ENCODE measurements around the gene TRPM4.
"Not testable (repeated sequence)": the region's sequence is repeated elsewhere in the genome, so short reads cannot be mapped to it uniquely, and the experiment has no call there.

TRPM4 gene

DNA sequence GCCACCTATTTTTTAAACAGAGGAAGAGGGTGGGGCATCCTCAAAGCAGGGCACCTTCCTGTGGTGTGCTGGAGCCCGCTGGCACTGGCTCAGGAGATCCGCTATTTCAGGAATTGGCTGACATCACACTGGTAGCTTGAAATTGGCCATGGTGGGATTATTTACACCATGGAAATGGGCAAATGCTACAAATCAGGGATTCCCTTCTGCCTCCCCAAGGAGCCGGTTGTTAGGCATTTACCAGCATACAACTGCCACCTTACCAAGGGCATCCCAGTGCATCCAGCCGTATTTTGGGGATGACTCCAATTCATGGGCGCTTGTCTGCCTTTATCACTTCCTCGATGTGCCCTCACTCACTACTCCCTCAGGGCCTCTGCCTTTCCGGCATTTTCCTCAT is 16.6 kb upstream of the TRPM4 start:
- no peak for DNase-seq (ENCODE audit: low read depth)
- TF ChIP-seq, protein P1, sequence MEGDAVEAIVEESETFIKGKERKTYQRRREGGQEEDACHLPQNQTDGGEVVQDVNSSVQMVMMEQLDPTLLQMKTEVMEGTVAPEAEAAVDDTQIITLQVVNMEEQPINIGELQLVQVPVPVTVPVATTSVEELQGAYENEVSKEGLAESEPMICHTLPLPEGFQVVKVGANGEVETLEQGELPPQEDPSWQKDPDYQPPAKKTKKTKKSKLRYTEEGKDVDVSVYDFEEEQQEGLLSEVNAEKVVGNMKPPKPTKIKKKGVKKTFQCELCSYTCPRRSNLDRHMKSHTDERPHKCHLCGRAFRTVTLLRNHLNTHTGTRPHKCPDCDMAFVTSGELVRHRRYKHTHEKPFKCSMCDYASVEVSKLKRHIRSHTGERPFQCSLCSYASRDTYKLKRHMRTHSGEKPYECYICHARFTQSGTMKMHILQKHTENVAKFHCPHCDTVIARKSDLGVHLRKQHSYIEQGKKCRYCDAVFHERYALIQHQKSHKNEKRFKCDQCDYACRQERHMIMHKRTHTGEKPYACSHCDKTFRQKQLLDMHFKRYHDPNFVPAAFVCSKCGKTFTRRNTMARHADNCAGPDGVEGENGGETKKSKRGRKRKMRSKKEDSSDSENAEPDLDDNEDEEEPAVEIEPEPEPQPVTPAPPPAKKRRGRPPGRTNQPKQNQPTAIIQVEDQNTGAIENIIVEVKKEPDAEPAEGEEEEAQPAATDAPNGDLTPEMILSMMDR (IDR thresholded peaks at IDR 0.05; ENCODE audit: low read depth, low read length, missing control alignments) = no peak
- H3K4me3 ChIP-seq (ENCODE audit: low read depth, low read length) = no peak overlapping the region

DNA sequence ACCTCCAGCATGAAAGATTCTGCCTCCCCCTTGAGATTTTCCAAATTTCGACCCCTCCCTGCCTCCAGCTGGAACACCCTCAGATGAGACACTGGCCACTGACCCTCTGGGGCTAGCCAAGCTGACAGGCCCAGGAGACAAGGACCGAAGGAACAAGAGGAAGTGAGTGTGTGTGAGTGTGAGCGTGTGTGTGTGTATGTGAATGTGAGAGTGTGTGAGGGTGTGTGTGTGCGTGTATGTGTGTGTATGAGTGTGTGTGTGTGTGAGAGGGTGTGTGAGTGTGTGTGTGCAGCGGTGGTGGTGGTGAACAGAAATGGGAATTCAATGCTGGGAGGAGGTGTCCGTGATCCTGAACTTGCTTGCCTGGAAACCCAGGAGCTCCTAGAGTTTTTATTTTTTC is 16.2 kb upstream of the TRPM4 start:
- no peak overlapping the region for H3K4me3 ChIP-seq (ENCODE audit: low read depth, low read length)
- no peak for DNase-seq (ENCODE audit: low read depth)
- TF ChIP-seq, protein P1 (IDR thresholded peaks at IDR 0.05; ENCODE audit: low read depth, low read length, missing control alignments) = no peak

DNA sequence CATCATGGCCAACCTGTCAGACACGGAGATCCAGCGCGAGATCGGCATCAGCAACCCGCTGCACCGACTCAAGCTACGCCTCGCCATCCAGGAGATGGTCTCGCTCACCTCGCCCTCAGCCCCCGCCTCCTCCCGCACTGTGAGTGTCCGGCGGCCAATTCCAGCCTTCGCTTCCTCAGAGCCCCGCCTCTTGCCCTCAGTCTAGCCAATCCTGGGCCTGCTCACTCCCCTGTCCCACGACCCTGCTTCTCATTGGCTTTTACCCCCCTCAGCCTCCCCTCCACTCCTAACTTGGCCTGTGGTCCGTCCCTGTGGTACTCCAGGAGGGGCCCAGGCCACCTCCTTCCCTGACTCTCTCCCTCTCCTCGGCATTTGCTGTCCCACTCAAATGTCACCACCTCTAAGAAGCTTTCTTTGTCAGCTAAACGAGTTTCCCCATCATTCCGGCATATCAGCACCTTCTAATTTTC is 14.7 kb upstream of the TRPM4 start:
- TF ChIP-seq, protein P1 (IDR thresholded peaks at IDR 0.05; ENCODE audit: low read depth, low read length, missing control alignments) = no peak
- peak overlapping the region; percentile 35 for H3K4me3 ChIP-seq (ENCODE audit: low read depth, low read length)
- no peak for DNase-seq (ENCODE audit: low read depth)

DNA sequence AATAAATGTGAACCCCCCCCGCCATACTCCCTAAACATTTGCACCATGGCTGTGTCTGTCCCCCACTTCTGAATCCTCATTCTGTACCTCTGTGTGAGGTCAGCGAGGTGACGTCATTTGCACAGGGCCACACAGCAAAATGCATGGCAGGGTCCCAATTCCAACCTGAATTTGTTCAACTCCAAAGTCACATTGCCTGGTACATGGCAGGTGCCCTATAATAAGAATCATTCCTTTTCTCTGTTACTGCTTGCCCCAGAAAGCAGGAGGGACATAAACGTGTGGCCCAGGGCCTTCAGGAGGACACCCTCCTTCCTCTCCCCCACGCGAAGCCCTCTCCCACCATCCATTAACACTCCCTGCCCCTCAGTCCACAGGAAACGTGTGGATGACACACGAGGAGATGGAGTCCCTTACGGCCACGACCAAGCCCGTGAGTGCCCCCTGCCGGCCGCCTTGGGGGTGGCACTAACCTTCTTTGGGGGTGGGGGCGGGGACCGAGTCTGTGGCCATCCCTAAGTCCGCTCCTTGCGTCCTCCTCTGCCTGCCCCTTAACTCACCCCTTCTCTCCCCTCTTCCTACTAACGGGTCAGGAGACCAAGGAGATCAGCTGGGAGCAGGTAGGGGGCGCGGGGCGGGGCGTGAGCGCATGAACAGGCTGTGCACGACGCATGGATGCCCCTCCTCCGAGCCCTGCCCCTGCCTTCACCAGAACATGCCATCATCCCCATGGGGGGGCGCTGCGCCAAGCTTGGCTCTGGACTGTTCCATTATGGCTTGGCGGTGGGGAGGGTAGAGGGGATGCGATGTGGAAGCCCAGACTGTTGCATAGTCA is 11.8 kb upstream of the TRPM4 start:
- DNase-seq (ENCODE audit: low read depth) = peak; percentile 15
- TF ChIP-seq, protein P1 (IDR thresholded peaks at IDR 0.05; ENCODE audit: low read depth, low read length, missing control alignments) = peak; percentile 87
- H3K4me3 ChIP-seq (ENCODE audit: low read depth, low read length) = no peak overlapping the region

DNA sequence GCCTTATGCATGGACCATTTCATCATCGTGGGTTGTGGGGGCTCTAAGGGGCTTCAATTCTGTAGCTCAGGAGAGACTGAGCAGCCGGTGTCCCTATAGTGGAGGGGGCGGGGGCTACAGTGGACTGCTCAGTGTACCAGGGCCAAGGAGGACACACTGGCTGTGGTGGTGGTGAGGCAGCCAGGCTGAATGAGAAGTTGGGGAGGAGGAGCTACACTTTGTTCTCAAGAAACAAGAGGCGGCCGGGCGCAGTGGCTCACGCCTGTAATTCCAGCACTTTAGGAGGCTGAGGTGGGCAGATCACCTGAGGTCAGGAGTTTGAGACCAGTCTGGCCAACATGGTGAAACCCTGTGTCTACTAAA is 11.2 kb upstream of the TRPM4 start:
- DNase-seq (ENCODE audit: low read depth); H3K4me3 ChIP-seq (ENCODE audit: low read depth, low read length): not testable (repeated sequence)

DNA sequence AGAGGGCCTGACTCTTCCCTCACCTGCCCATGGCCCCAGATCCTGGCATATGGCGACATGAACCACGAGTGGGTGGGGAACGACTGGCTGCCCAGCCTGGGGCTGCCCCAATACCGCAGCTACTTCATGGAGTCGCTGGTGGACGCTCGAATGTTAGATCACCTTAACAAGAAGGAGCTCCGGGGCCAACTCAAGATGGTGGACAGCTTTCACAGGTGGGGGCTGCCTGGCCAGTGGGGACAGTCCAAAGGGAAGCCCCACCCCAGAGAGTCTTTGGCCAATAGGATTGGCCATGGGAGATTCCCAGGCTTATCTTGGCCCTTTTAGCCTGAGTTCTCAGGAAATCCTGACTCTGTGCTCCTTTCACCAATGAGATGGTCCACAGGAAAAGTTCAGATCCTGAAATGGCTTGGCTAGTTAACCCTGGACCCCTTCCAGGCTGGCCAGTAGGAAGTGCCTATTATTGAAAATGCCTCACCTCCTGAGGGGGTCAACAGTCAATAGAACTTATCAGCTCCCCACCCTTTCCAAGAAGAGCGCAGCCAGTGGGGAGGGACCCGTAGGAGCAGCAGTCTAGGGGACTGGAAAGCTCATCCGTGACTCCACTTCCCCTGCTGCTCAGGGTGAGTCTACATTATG is 9.4 kb upstream of the TRPM4 start:
- H3K4me3 ChIP-seq (ENCODE audit: low read depth, low read length) = no peak overlapping the region
- no peak for DNase-seq (ENCODE audit: low read depth)
- TF ChIP-seq, protein P1 (IDR thresholded peaks at IDR 0.05; ENCODE audit: low read depth, low read length, missing control alignments) = no peak

DNA sequence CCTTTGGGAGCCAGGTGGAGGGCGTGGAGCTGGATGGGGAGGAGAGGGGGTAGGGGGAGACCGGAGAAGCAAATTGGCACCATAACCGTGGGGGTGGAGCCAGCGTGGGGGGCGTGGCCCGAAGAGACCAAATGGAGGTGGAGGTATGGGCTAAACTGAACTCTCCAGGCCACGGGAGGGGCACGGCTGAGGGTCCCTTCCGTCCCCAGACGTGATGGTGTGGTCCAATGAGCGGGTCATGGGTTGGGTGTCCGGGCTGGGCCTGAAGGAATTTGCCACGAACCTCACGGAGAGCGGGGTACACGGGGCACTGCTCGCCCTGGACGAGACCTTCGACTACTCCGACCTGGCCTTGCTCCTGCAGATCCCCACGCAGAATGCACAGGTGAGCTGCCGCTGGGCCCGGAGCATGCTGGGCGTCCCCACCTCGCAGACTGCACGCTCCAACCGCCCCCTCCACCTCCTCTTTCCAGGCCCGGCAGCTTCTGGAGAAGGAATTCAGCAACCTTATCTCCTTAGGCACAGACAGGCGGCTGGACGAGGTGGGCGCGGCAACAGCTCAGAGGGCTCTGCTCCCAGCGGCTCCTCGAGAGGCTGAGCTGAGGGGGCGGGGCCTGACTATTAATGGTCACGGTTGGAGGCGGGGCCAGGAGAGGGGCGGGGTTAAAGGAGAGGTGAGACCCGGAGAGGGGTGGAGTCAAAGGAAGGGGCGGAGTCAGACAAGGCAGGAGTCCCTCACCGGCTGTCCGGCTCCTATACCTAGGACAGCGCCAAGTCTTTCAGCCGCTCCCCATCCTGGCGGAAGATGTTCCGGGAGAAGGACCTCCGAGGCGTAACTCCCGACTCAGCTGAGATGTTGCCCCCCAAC is 8.6 kb upstream of the TRPM4 start:
- DNase-seq (ENCODE audit: low read depth) = peak; percentile 29
- TF ChIP-seq, protein P1 (IDR thresholded peaks at IDR 0.05; ENCODE audit: low read depth, low read length, missing control alignments) = no peak
- H3K4me3 ChIP-seq (ENCODE audit: low read depth, low read length) = no peak overlapping the region

Measured in GM12864 (cell line).